Tibial nerve (tissue), 4 donors: Measurements from ENCODE around the gene ATRNL1. TPM values are rescaled to one million over a fixed set of nuclear protein-coding genes. Genes with fewer than 3 reads are reported as not detected.

Source experiments
- DNase-seq, 2 donors: peaks; one replicate each; pipeline ENCODE4 v3.0.0-alpha.2; 2019; ENCODE audit warnings: low spot score in 2 of 2
- H3K27ac ChIP-seq, 4 donors: fragments of 200-600 bp; sonication (generic) in 3 of 4; one replicate each; pipeline ENCODE4 v1.5.1; 2017 to 2019; ENCODE audit warnings: mild to moderate bottlenecking in 1 of 4
- H3K27me3 ChIP-seq, 2 donors: fragments of 200-600 bp; sonication (generic) in 1 of 2; one replicate each; pipeline versions ENCODE4 v1.5.1 to v1.6.0; 2017 to 2019
- H3K36me3 ChIP-seq, 3 donors: fragments of 200-600 bp; sonication (generic); one replicate each; pipeline ENCODE4 v1.5.1; 2018 to 2019
- H3K4me1 ChIP-seq, 4 donors: fragments of 200-600 bp; sonication (generic) in 3 of 4; one replicate each; pipeline ENCODE4 v1.5.1; 2017 to 2019
- H3K4me3 ChIP-seq, 4 donors: fragments of 200-600 bp; sonication (generic) in 3 of 4; one replicate each; pipeline ENCODE4 v1.5.1; 2017 to 2019; ENCODE audit warnings: mild to moderate bottlenecking in 1 of 4, moderate library complexity in 1 of 4
- H3K9me3 ChIP-seq, 4 donors: fragments of 200-600 bp; sonication (generic) in 3 of 4; one replicate each; pipeline ENCODE4 v1.5.1; 2017 to 2019
- EP300 ChIP-seq, 2 donors: sonication (generic); formaldehyde crosslinking; IDR thresholded peaks; one replicate each; pipeline ENCODE4 v1.6.1; 2017; ENCODE audit warnings: antibody characterized with exemption in 2 of 2, mild to moderate bottlenecking in 1 of 2
- POLR2A ChIP-seq, 2 donors: fragments of 450-650 bp; IDR thresholded peaks; one replicate each; pipeline ENCODE4 v1.6.1; 2017; ENCODE audit warnings: antibody characterized with exemption in 2 of 2, mild to moderate bottlenecking in 2 of 2, moderate library complexity in 2 of 2
- WGBS, 2 donors: methylation state at CpG; one replicate each; pipeline ENCODE4 v1.1.5; 2018; 5-methylcytosine and 5-hydroxymethylcytosine counted together
- total RNA-seq, 4 donors: library from RNA; depleted of rRNA; stranded (reverse); fragments of >200 nt; gene quantifications; one replicate each; pipeline ENCODE4 v1.1.0, GENCODE V29; 2016
- TF ChIP-seq, protein P1 (sequence below), 5 experiments: fragments of 200-600 bp in 3 of 5; fragments of 450-650 bp in 2 of 5; sonication (generic) in 3 of 5; IDR thresholded peaks; one replicate each; pipeline ENCODE4 v1.5.1; 2016 to 2019; ENCODE audit warnings: antibody characterized with exemption in 5 of 5, mild to moderate bottlenecking in 3 of 5, moderate library complexity in 2 of 5

Gene ATRNL1
- total RNA-seq, 4 donors from 2014 or later = 1.0 to 5.4 (median 2.7) TPM

- H3K36me3 ChIP-seq = no peaks in the 10 kb centered on the region
Measured at GRCh38 chr10:115427611-115428010, 334.4 kb downstream of the ATRNL1 start.

GRCh38 chr10:115432188-115432819, 339.1 kb downstream of the ATRNL1 start:
- H3K27me3 ChIP-seq = no peaks in the 10 kb centered on the region
- TF ChIP-seq EP300 (IDR thresholded peaks at IDR 0.05) (no peak), POLR2A (IDR thresholded peaks at IDR 0.05) (no peak)
- TF ChIP-seq, protein P1, sequence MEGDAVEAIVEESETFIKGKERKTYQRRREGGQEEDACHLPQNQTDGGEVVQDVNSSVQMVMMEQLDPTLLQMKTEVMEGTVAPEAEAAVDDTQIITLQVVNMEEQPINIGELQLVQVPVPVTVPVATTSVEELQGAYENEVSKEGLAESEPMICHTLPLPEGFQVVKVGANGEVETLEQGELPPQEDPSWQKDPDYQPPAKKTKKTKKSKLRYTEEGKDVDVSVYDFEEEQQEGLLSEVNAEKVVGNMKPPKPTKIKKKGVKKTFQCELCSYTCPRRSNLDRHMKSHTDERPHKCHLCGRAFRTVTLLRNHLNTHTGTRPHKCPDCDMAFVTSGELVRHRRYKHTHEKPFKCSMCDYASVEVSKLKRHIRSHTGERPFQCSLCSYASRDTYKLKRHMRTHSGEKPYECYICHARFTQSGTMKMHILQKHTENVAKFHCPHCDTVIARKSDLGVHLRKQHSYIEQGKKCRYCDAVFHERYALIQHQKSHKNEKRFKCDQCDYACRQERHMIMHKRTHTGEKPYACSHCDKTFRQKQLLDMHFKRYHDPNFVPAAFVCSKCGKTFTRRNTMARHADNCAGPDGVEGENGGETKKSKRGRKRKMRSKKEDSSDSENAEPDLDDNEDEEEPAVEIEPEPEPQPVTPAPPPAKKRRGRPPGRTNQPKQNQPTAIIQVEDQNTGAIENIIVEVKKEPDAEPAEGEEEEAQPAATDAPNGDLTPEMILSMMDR (IDR thresholded peaks at IDR 0.05) = no peak
- WGBS, 2 donors = 22% methylated on average over 4 of the region's 4 CpGs

More at GRCh38 chr10:115427611-115428010, 334.4 kb downstream of the ATRNL1 start:
- Histone ChIP-seq H3K9me3 (no peaks in the 10 kb centered on the region), H3K4me3 (no peak overlapping the region), H3K27me3 (no peaks in the 10 kb centered on the region), H3K4me1 (no peaks in the 10 kb centered on the region), H3K27ac (no peak overlapping the region)
- TF ChIP-seq EP300 (IDR thresholded peaks at IDR 0.05) (no peak), POLR2A (IDR thresholded peaks at IDR 0.05) (no peak)
- TF ChIP-seq, protein P1 (IDR thresholded peaks at IDR 0.05) = no peak
- no peak for DNase-seq
- WGBS, 2 donors = 61 to 74% methylated on average over 2 of the region's 2 CpGs

DNA sequence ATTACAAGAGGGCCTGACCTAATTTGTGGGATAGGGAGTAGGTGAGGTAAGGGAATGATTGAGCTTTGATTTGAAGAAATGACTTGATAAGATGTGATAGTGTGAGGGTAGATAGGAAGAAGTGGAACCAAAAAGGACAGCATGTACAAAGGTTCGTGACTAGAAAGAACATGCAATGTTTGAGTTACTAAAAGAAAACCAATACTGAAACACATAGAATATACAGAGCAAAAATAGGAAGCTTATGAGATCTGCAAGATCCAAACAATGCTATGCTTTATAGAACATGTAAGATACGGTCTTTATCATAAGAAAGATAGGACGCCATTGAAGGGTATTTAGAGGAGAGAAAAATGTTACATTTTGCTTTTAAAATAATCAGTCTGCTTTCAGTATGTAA, 343.8 kb downstream of the ATRNL1 start:
- H3K27me3 ChIP-seq = no peaks in the 10 kb centered on the region
- no peak overlapping the region for H3K27ac ChIP-seq
- no peaks in the 10 kb centered on the region for H3K9me3 ChIP-seq
- 61 to 65% methylated on average over 3 of the region's 3 CpGs for WGBS, 2 donors
- no peak overlapping the region for H3K4me3 ChIP-seq
- no peaks in the 10 kb centered on the region for H3K4me1 ChIP-seq
- TF ChIP-seq POLR2A (IDR thresholded peaks at IDR 0.05) (no peak), EP300 (IDR thresholded peaks at IDR 0.05) (no peak)
- TF ChIP-seq, protein P1 (IDR thresholded peaks at IDR 0.05) = no peak
- DNase-seq = no peak
- H3K36me3 ChIP-seq = no peaks in the 10 kb centered on the region

More at GRCh38 chr10:115432188-115432819, 339.1 kb downstream of the ATRNL1 start:
- H3K27ac ChIP-seq = no peak overlapping the region
- no peaks in the 10 kb centered on the region for H3K4me1 ChIP-seq
- no peaks in the 10 kb centered on the region for H3K36me3 ChIP-seq
- H3K4me3 ChIP-seq = no peak overlapping the region
- no peaks in the 10 kb centered on the region for H3K9me3 ChIP-seq
- DNase-seq = no peak

DNA sequence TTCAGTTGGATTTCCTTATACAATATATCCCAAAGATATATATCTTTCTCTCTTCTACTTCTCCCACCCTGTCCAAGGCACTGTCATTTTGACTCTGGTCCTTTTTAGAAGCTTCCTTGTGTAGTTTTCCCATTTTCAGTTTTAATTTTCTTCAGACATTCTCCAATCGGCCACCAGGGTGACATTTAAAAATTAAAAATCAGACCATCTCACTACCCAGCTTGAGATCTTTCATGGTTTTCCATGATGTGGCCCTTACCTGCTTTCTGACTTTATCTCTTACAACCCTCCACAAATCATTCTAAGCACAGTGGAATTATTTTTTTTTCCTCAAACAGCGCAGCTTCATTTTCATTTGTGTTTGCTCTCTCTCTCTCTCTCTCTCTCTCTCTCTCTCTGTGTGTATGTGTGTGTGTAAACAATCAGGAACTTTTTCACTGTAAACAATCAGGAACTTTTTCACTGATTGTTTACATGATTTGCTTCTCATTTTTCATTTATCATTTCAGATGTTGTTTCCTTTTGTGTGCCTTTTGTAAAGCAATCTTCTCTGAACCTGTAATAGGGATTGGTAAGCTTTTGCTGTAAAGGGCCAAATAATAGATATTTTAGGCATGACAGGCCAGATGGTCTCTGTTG, 348.9 kb downstream of the ATRNL1 start:
- H3K27me3 ChIP-seq = no peaks in the 10 kb centered on the region

DNA sequence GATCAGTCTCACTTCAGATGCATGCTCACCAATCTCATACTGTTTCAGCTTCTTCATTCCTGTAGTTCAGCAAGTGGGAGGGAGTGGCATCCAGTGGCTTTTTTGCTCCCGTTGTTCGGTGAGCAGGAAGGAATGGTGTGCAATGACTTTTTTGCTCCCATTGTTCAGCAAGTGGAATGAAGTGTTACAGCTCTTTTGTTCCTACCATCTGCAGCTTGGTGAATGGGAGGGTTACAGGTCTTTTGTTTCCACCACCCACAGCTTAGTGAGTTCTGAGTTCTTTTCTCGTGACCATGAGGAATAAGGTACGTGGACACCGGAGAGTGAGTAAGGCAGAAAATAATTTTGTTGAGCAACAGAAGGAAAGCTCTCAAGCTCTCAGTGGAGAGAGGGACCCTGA, 363.6 kb downstream of the ATRNL1 start:
- 93 to 96% methylated on average over 5 of the region's 5 CpGs for WGBS, 2 donors
- Histone ChIP-seq H3K9me3 (peaks cover 0 to 15% (median 0%) of the 10 kb centered on the region in 4 donors), H3K4me1 (no peaks in the 10 kb centered on the region), H3K4me3 (no peak overlapping the region), H3K36me3 (no peaks in the 10 kb centered on the region), H3K27ac (no peak overlapping the region), H3K27me3 (no peaks in the 10 kb centered on the region)
- TF ChIP-seq, protein P1 (IDR thresholded peaks at IDR 0.05) = no peak
- TF ChIP-seq POLR2A (IDR thresholded peaks at IDR 0.05) (no peak), EP300 (IDR thresholded peaks at IDR 0.05) (no peak)
- DNase-seq = no peak

More for the DNA sequence above, 348.9 kb downstream of the ATRNL1 start:
- no peak overlapping the region for H3K27ac ChIP-seq
- no peak for DNase-seq
- no peaks in the 10 kb centered on the region for H3K9me3 ChIP-seq
- no peaks in the 10 kb centered on the region for H3K36me3 ChIP-seq
- H3K4me3 ChIP-seq = no peak overlapping the region
- WGBS, 2 donors = 71 to 76% methylated on average over 2 of the region's 2 CpGs
- no peaks in the 10 kb centered on the region for H3K4me1 ChIP-seq
- TF ChIP-seq EP300 (IDR thresholded peaks at IDR 0.05) = no peak
- no peak for TF ChIP-seq POLR2A (IDR thresholded peaks at IDR 0.05)
- TF ChIP-seq, protein P1 (IDR thresholded peaks at IDR 0.05) = no peak
